Left lung (tissue), 10 donors: Measurements from ENCODE around the gene R3HDM2. TPM values are rescaled to one million over a fixed set of nuclear protein-coding genes. Genes with fewer than 3 reads are reported as not detected.
"Not testable (repeated sequence)": the region's sequence is repeated elsewhere in the genome, so short reads cannot be mapped to it uniquely, and the experiment has no call there.

Experiments
- ATAC-seq: fragments of 200-7000 bp; cut with Tn5 transposase; one replicate; pipeline ENCODE4 v1.9.1; 2020; ENCODE audit warnings: moderate library complexity
- DNase-seq, 4 donors: peaks; one replicate each; pipeline ENCODE4 v3.0.0-alpha.2; 2013 to 2020
- H3K27ac ChIP-seq, 2 donors: fragments of 200-600 bp; sonication (generic) in 1 of 2; one replicate each; pipeline versions ENCODE4 v1.5.0 to v1.8.0; 2020 to 2021
- H3K27me3 ChIP-seq, 2 donors: fragments of 200-600 bp; sonication (generic) in 1 of 2; one replicate each; pipeline versions ENCODE4 v1.5.0 to v1.8.0; 2020 to 2021
- H3K36me3 ChIP-seq, 2 donors: fragments of 200-600 bp; sonication (generic) in 1 of 2; one replicate each; pipeline versions ENCODE4 v1.5.0 to v1.8.0; 2020 to 2021
- H3K4me1 ChIP-seq, 2 donors: fragments of 200-600 bp; one replicate each; pipeline ENCODE4 v1.8.0; 2021
- H3K4me3 ChIP-seq, 2 donors: fragments of 200-600 bp; sonication (generic) in 1 of 2; one replicate each; pipeline versions ENCODE4 v1.5.0 to v1.8.0; 2020 to 2021; ENCODE audit warnings: mild to moderate bottlenecking in 1 of 2
- H3K9me3 ChIP-seq, 2 donors: fragments of 200-600 bp; sonication (generic) in 1 of 2; one replicate each; pipeline versions ENCODE4 v1.5.0 to v1.8.0; 2020 to 2021
- intact Hi-C, 2 donors: fragments of 100-400 bp; cut with DNase I; formaldehyde crosslinking; loops; one replicate each; pipeline versions ENCODE4 v1.11.2 to v1.14.2; 2022
- polyA plus RNA-seq, 6 donors: library from polyadenylated mRNA; unstranded; fragments of 120-200 nt; gene quantifications; one replicate each; pipeline ENCODE4 v1.2.1, GENCODE V29; 2013; ENCODE audit not compliant: insufficient read length in 6 of 6
- total RNA-seq, 2 donors: library from RNA; stranded (reverse); fragmentation: NEBNext Ultra II Directional; extraction: Animal tissue kit (Norgen Biotek cat#: 25700); gene quantifications; one replicate each; pipeline ENCODE4 v1.2.1, GENCODE V29; 2021
- TF ChIP-seq, protein P1 (sequence below), 2 donors: fragments of 200-600 bp; sonication (generic) in 1 of 2; IDR thresholded peaks; one replicate each; pipeline versions ENCODE4 v1.5.0 to v1.8.0; 2021; ENCODE audit warnings: antibody characterized with exemption in 2 of 2
- donor health status: DM: no; HTN: yes; CAD: no.
- donor health status: DM: no; HTN: no; CAD: no.

Gene R3HDM2
- total and polyA plus RNA-seq, 8 donors: 52.4 to 92.3 (median 79.8) TPM

DNA sequence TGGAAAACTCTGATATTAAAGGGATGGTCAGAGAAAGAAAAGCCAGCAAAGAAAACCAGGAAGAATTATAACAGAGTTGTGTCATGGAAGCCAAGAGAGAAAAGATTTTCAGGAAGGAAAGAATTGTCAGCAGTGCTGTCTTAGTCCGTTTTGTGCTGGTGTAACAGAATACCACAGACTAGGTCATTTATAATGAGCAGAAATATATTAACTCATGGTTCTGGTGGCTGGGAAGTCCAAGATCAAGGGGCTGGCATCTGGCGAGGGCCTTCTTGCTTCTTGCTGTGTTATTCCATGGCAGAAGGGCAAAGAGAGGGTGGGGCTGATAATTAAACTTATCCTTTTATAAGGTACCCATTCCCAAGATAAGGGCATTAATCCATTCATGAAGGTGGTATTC, 17.8 kb upstream of the R3HDM2 start:
- TF ChIP-seq, protein P1, sequence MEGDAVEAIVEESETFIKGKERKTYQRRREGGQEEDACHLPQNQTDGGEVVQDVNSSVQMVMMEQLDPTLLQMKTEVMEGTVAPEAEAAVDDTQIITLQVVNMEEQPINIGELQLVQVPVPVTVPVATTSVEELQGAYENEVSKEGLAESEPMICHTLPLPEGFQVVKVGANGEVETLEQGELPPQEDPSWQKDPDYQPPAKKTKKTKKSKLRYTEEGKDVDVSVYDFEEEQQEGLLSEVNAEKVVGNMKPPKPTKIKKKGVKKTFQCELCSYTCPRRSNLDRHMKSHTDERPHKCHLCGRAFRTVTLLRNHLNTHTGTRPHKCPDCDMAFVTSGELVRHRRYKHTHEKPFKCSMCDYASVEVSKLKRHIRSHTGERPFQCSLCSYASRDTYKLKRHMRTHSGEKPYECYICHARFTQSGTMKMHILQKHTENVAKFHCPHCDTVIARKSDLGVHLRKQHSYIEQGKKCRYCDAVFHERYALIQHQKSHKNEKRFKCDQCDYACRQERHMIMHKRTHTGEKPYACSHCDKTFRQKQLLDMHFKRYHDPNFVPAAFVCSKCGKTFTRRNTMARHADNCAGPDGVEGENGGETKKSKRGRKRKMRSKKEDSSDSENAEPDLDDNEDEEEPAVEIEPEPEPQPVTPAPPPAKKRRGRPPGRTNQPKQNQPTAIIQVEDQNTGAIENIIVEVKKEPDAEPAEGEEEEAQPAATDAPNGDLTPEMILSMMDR (IDR thresholded peaks at IDR 0.05): no peak

DNA sequence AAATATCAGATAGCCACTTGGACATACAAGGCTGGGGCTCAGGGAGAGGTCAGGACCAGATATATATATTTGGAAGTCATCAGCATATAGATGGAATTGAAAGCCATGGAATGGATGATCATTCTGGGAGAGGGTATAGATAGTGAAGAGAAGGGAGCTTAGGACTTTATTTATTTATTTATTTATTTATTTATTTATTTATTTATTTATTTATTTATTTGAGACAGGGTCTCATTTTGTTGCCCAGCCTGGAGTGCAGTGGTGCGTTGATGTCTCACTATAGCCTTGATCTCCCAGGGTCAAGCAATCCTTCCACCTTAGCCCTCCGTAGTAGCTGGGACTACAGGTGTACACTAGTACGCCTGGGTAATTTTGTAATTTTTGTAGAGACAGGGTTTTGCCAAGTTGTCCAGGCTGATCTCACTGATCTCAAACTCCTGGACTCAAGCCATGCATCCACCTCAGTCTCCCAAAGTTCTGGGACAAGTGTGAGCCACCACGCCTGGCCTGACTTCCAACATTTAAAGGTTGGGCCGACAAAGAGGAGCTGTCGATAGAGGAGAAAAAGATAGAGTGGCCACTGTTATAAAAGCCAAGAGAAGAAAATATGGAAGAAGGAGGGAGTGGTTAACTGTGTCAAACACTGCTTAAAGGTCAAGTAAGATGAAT, 15.6 kb upstream of the R3HDM2 start:
- DNase-seq: no peak
- ATAC-seq: no peak
- peaks cover 0 to 4% of the 10 kb centered on the region in 2 donors for H3K9me3 ChIP-seq
- no peaks in the 10 kb centered on the region for H3K27me3 ChIP-seq
- no peak overlapping the region for H3K27ac ChIP-seq
- TF ChIP-seq, protein P1 (IDR thresholded peaks at IDR 0.05): no peak
- H3K4me3 ChIP-seq: no peak overlapping the region
- intact Hi-C loops: no loop called here
- H3K36me3 ChIP-seq: no peaks in the 10 kb centered on the region
- H3K4me1 ChIP-seq: no peaks in the 10 kb centered on the region

More for the DNA sequence above, 17.8 kb upstream of the R3HDM2 start:
- H3K27me3 ChIP-seq: no peaks in the 10 kb centered on the region
- H3K4me1 ChIP-seq: no peaks in the 10 kb centered on the region
- no peak for DNase-seq
- H3K4me3 ChIP-seq: no peak overlapping the region
- no peaks in the 10 kb centered on the region for H3K9me3 ChIP-seq
- H3K27ac ChIP-seq: no peak overlapping the region
- no peak for ATAC-seq
- no peaks in the 10 kb centered on the region for H3K36me3 ChIP-seq
- intact Hi-C loops: no loop called here

- intact Hi-C loops: no loop called here
- Histone ChIP-seq H3K4me3 (no peak overlapping the region), H3K36me3 (no peaks in the 10 kb centered on the region), H3K27ac (no peak overlapping the region), H3K4me1 (no peaks in the 10 kb centered on the region), H3K9me3 (peaks cover 0 to 7% of the 10 kb centered on the region in 2 donors), H3K27me3 (no peaks in the 10 kb centered on the region)
- DNase-seq (no peak), ATAC-seq (no peak)
- TF ChIP-seq, protein P1 (IDR thresholded peaks at IDR 0.05): no peak
Observed at GRCh38 chr12:57444744-57445143, 13.9 kb upstream of the R3HDM2 start.

DNA sequence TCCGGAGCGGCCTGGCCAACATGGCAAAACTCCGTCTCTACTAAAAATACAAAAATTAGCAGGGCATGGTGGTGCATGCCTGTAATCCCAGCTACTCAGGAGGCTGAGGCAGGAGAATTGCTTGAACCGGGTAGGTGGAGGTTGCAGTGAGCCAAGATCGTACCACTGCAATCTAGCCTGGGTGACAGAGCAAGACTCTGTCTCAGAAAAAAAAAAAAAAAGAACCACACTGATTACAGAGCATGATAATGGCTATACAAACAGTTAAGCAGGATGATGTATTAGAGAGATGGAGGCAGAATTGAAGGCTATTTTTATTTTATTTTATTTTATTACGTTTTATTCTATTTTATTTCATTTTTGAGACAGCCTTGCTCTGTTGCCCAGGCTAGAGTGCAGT, 13.5 kb upstream of the R3HDM2 start:
- H3K27ac ChIP-seq, intact Hi-C loops, DNase-seq, H3K4me1 ChIP-seq, H3K4me3 ChIP-seq, H3K27me3 ChIP-seq, H3K36me3 ChIP-seq, ATAC-seq, H3K9me3 ChIP-seq: not testable (repeated sequence)

DNA sequence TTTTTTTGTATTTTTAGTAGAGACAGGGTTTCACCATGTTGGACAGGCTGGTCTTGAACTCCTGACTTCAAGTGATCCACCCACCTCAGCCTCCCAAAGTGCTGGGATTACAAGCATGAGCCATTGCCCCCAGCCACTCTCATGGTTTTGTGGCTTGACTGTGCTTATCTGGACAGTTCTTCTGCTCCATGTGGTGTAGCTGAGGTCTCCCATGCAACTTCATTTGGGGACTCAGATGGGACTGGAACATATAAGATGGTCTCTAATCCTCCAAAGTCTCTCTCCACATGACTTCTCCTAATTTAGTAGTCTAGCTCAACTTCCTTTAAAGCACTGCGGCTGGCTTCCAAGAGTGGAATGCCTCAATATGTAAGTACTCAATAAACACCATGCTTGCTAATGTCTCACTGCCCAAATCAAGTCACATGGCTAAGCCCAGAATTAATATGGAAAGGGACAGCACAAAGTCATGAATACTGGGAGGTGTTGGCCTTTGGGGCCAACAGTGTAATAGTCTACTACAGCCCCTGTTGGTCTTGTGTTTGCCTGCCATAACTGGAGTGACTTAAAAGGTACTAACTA, 11.1 kb upstream of the R3HDM2 start:
- Histone ChIP-seq H3K9me3 (peaks cover 0 to 7% of the 10 kb centered on the region in 2 donors), H3K27me3 (no peaks in the 10 kb centered on the region), H3K4me3 (no peak overlapping the region), H3K4me1 (no peaks in the 10 kb centered on the region), H3K36me3 (no peaks in the 10 kb centered on the region), H3K27ac (no peak overlapping the region)
- TF ChIP-seq, protein P1 (IDR thresholded peaks at IDR 0.05): no peak
- DNase-seq: no peak
- no peak for ATAC-seq
- intact Hi-C loops: no loop called here

GRCh38 chr12:57441393-57441792, 10.6 kb upstream of the R3HDM2 start:
- H3K4me1 ChIP-seq, H3K9me3 ChIP-seq, H3K36me3 ChIP-seq, DNase-seq, H3K27me3 ChIP-seq, H3K27ac ChIP-seq, intact Hi-C loops, H3K4me3 ChIP-seq, ATAC-seq: not testable (repeated sequence)
